ENCODE results near the gene ERBB4. TPM values are rescaled to one million over a fixed set of nuclear protein-coding genes. Genes with fewer than 3 reads are reported as not detected.

ERBB4 gene
- total RNA-seq, 2 donors from 2014 or later: 1.0 to 32.8 TPM

- Histone ChIP-seq H3K36me3 (no peaks in the 10 kb centered on the region), H3K27me3 (replicated peaks; ENCODE audit: insufficient read depth) (no peaks in the 10 kb centered on the region), H3K4me1 (replicated peaks) (no peaks in the 10 kb centered on the region), H3K27ac (no peak overlapping the region), H3K9me3 (no peaks in the 10 kb centered on the region), H3K4me3 (no peak overlapping the region)
- intact Hi-C loops (cut with DNase I): no loop called here
- no peak for DNase-seq (ENCODE audit: low spot score)
- no peak for TF ChIP-seq POLR2AphosphoS5 (IDR thresholded peaks at IDR 0.05)
- TF ChIP-seq POLR2A (IDR thresholded peaks at IDR 0.05): no peak
- TF ChIP-seq CTCF (IDR thresholded peaks at IDR 0.05): no peak
- WGBS: 94% methylated on average over 4 of the region's 4 CpGs
Observed at GRCh38 chr2:212441821-212442220, 96.8 kb downstream of the ERBB4 start.

- TF ChIP-seq CTCF (IDR thresholded peaks at IDR 0.05) (no peak), POLR2A (IDR thresholded peaks at IDR 0.05) (no peak), POLR2AphosphoS5 (IDR thresholded peaks at IDR 0.05) (no peak)
- H3K36me3 ChIP-seq: no peaks in the 10 kb centered on the region
- DNase-seq (ENCODE audit: low spot score): no peak
- intact Hi-C loops (cut with DNase I): no loop called here
- H3K27me3 ChIP-seq (replicated peaks; ENCODE audit: insufficient read depth): no peaks in the 10 kb centered on the region
- H3K4me3 ChIP-seq: no peak overlapping the region
- H3K9me3 ChIP-seq: no peaks in the 10 kb centered on the region
- no peak overlapping the region for H3K27ac ChIP-seq
- H3K4me1 ChIP-seq (replicated peaks): no peaks in the 10 kb centered on the region
- WGBS: 95% methylated on average over 1 of the region's 1 CpG
Observed at GRCh38 chr2:212441141-212441540, 97.5 kb downstream of the ERBB4 start.

GRCh38 chr2:212428681-212429478, 109.7 kb downstream of the ERBB4 start:
- Histone ChIP-seq H3K4me3 (no peak overlapping the region), H3K4me1 (replicated peaks) (no peaks in the 10 kb centered on the region), H3K27me3 (replicated peaks; ENCODE audit: insufficient read depth) (no peaks in the 10 kb centered on the region), H3K9me3 (no peaks in the 10 kb centered on the region), H3K36me3 (no peaks in the 10 kb centered on the region), H3K27ac (no peak overlapping the region)
- DNase-seq (ENCODE audit: low spot score): no peak
- TF ChIP-seq POLR2AphosphoS5 (IDR thresholded peaks at IDR 0.05) (no peak), POLR2A (IDR thresholded peaks at IDR 0.05) (no peak), CTCF (IDR thresholded peaks at IDR 0.05) (no peak)
- intact Hi-C loops (cut with DNase I): no loop called here
- WGBS: 10% methylated on average over 1 of the region's 1 CpG

GRCh38 chr2:212427638-212428037, 111.0 kb downstream of the ERBB4 start:
- Histone ChIP-seq H3K9me3 (no peaks in the 10 kb centered on the region), H3K4me3 (no peak overlapping the region), H3K4me1 (replicated peaks) (no peaks in the 10 kb centered on the region), H3K36me3 (no peaks in the 10 kb centered on the region), H3K27ac (no peak overlapping the region), H3K27me3 (replicated peaks; ENCODE audit: insufficient read depth) (no peaks in the 10 kb centered on the region)
- intact Hi-C loops (cut with DNase I): no loop called here
- no peak for DNase-seq (ENCODE audit: low spot score)
- 56% methylated on average over 2 of the region's 2 CpGs for WGBS
- TF ChIP-seq CTCF (IDR thresholded peaks at IDR 0.05) (no peak), POLR2AphosphoS5 (IDR thresholded peaks at IDR 0.05) (no peak), POLR2A (IDR thresholded peaks at IDR 0.05) (no peak)

Measured in prostate gland (tissue), 2 donors.